GM21526 (cell line): Measurements from ENCODE around the gene SNX3.
"Not testable (repeated sequence)": the region's sequence is repeated elsewhere in the genome, so short reads cannot be mapped to it uniquely, and the experiment has no call there.

Experiments
- ATAC-seq: cut with Tn5 transposase; IDR thresholded peaks from one replicate; pipeline ENCODE4 v1.9.1; 2021; ENCODE audit warnings: moderate library complexity; ENCODE audit not compliant: unreplicated experiment, low FRiP score

Gene SNX3

DNA sequence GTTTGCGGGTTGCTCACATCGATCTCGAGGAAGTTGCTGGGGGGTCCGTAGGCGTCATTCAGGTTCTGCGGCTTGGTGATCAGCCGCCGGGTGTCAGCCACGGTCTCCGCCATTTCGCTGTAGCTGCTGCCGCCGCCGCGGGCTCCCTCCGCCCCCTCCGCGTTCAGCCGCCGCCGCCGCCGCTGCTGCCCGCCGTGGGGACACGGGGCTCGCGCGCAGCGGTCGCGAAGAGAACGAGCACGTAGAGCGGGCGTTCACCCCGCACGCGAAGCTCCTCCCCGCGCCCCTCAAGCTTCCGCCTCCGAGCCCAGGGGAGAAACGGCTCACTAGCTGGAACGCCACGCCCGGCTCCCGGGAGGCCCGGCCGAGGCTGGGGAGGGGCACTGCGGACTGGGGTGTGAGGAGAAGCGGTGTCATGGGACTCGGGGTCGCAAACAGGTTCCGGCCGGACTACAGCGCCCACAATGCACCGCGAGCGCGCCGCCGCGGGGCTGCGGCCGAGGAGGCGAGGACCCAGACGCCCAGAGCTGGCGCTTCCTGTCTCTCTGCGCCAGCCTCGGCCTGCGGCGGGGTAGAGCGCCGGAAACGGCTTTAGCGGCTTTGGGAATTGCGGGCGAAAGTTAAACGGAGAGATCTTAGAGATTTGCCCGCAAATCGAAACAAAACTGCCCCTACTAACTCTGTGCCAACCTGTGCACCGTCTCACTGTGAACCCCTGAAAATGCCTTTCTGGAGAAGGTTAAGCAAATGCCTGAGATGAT is at the start of gene SNX3:
TSS of gene SNX3 (minus strand) at position 232 of the 761 bp plus-strand sequence. CDS start at position 113, 119 bp downstream.
- ATAC-seq: peak; percentile 89

GRCh38 chr6:108309844-108310243 is 49.0 kb upstream of the SNX3 start:
- no peak for ATAC-seq

DNA sequence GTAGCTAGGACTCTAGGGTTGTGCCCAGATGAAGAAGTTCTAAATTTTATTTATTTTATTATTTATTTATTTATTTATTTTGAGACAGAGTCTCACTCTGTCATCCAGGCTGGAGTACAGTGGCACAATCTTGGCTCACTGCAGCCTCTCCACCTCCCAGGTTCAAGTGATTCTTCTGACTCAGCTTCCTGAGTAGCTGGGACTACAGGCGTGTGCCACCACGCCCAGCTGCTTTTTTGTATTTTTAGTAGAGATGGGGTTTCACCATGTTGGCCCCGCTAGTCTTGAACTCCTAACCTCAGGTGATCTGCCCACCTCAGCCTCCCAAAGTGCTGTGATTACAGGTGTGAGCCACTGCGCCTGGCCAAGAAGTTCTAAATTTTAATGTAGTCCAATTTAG is 47.8 kb upstream of the SNX3 start:
- ATAC-seq: not testable (repeated sequence)

GRCh38 chr6:108304646-108305045 is 43.8 kb upstream of the SNX3 start:
- no peak for ATAC-seq

- ATAC-seq: no peak
Observed at GRCh38 chr6:108302386-108302785, 41.5 kb upstream of the SNX3 start.

GRCh38 chr6:108295676-108296075 is 34.8 kb upstream of the SNX3 start:
- ATAC-seq: no peak

- peak; percentile 87 for ATAC-seq
Observed at GRCh38 chr6:108294727-108295625, 34.1 kb upstream of the SNX3 start, which contains the start of gene AFG1L. Gene AFG1L (plus strand): TSS chr6:108295054. CDS start chr6:108295080, 26 bp downstream.

GRCh38 chr6:108294297-108294726 is 33.5 kb upstream of the SNX3 start:
- ATAC-seq: peak; percentile 22

- no peak for ATAC-seq
Observed at GRCh38 chr6:108293527-108294296, 32.9 kb upstream of the SNX3 start.

DNA sequence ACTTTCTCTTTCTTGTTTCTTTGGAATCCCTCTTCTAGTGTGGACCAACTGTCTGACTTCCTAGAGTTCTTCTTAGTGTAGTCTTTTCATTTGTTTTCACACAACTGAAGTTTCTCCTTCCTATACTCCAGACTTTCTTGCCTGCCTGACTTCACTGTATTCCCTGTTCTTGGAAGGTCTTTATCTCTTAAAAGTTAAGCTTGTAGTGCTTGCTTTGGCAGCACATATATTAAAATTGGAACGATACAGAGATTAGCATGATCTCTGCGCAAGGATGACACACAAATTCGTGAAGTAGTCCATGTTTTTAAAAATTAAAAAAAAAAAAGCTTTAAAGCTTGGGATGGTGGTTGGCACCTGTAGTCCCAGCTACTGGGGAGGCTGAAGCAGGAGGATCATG is 31.7 kb upstream of the SNX3 start:
- not testable (repeated sequence) for ATAC-seq

- ATAC-seq: no peak
Observed at GRCh38 chr6:108291091-108291490, 30.3 kb upstream of the SNX3 start.

DNA sequence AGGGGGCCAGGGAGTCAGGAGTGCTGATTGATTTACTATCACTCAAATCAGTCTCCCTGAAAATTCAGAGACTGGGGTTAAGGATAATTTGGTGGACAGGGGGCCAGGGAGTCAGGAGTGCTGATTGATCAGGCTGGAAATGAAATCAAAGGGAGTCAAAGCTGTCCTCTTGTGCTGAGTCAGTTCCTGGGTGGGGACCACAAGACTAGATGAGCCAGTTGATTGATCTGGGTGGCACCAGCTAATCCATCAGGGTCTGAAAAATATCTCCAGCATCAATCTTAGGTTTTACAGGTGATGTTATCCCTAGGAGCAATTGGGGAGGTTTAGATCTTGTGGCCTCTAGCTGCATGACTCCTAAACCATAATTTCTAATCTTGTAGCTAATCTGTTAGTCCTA is 27.9 kb upstream of the SNX3 start:
- no peak for ATAC-seq

DNA sequence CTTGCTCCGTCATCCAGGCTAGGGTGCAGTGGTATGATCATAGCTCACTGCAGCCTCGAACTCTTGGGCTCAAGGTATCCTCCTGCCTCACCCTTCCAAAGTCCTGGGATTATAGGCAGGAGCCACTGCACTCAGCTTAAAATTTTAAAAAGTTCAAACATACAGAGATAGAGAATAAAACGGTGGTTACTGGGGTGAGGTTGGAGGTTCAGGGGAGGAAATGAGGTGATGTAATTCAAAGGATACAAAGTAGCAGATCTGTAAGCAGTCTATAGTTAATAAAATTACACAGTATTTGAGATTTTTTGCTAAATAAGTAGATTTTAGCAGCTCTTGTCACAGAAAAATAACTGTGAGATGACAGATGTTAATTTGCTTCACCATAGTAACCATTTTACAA is 26.5 kb upstream of the SNX3 start:
- ATAC-seq: no peak

GRCh38 chr6:108286366-108286765 is 25.5 kb upstream of the SNX3 start:
- ATAC-seq: no peak

DNA sequence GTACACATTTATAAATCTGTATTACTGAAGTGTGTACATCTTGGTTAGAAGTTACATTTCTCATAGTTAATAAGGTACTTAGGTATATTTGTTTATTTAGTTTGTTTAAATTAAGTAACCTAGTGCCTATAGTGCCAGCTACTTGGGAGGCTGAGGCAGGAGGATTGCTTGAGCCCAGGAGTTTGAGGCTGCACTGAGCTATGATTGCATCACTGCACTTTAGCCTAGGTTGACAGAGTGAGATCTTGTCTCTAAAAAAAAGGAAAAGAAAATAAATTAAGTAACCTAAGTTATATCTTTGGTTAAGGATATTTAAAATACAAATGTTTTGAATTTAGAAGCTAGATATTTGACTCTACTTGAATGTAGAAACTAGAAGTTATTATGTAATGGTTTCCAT is 24.5 kb upstream of the SNX3 start:
- no peak for ATAC-seq

GRCh38 chr6:108277831-108278230 is 17.0 kb upstream of the SNX3 start:
- no peak for ATAC-seq

DNA sequence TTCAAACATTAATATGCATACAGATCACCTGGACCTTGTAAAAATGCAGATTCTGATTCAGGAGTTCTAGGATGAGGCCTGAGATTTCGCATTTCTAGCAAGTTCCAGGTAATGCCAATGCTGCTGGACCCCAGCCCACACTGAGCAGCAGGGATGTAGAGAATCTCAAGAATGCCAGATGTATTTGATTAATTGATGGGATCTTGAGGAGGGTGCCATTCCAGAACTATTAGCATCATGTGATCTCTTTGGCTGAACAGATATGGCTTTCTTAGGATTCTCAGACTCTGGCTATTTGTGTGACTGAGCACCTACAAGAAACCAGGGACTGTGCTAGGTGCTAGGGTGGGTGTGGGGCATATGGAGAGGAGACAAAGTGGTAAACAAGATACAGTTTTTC is 16.5 kb upstream of the SNX3 start:
- ATAC-seq: no peak

DNA sequence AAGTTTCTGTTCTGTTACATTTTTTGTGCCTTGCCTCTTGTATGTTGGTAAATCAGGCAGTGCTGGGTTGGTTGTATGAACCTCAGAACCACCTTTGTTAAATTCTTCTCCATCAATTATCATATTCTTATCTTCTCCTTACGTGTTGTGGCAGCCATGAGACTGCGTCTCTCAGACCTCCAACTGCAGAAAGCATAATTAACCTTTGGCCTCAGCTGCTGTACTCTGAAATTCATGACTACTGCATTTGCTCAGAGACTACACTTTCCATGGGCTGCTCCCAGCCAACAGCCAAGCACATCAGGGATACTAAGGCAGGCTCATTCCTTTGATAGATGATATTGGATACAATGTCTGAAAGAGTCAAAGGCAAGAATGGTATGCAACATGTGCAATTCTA is 15.1 kb upstream of the SNX3 start:
- ATAC-seq: no peak

DNA sequence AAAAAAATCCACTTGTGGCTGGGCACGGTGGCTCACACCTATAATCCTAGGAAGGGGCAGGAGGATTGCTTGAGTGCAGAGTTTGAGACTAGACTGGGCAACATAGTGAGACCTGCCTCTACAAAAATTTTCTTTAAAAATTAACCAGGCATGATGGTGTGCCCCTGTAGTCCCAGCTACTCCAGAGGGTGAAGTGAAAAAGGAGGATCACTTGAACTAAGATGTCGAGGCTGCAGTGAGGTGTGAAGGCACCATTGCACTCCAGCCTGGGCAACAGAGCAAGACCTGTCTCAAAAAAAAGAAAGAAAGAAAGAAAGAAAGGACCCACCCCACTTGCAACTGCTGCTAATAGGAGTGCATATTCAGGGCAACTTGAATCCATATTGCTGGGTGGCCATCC is 13.7 kb upstream of the SNX3 start:
- no peak for ATAC-seq

DNA sequence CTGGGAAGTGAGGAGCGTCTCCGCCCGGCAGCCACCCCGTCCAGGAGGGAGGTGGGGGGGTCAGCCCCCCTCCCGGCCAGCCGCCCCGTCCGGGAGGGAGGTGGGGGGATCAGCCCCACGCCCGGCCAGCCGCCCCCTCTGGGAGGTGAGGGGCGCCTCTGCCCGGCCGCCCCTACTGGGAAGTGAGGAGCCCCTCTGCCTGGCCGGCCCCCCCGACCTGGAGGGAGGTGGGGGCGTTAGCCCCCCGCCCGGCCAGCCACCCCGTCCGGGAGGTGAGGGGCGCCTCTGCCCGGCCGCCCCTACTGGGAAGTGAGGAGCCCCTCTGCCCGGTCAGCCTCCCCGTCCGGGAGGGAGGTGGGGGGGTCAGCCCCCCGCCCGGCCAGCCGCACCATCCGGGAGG is 9.1 kb upstream of the SNX3 start:
- ATAC-seq: not testable (repeated sequence)

DNA sequence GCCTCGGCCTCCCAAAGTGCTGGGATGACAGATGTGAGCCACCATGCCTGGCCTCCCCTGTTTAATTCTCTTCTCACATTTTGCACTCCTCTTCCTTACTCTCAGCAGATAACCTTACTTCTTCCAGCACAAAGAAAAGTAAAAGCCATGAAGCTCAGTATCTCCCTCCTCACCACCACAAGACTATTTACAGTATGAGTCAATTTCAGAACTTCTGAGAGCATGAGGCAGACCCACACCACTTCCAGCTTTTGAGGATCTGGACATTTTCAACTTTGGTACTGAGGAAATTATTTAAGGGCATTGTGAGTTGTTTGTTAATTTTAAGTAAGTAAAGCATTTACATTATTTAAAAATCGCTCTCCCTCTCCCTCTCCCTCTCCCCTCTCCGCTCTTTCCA is 8.0 kb upstream of the SNX3 start:
- no peak for ATAC-seq
